ENCODE measurements around the gene COX7B2.

COX7B2 gene

GRCh38 chr4:46720055-46720454 lies 189.0 kb downstream of the COX7B2 start:
- no peak for DNase-seq (ENCODE audit: low spot score)

GRCh38 chr4:46717950-46718349 lies 191.1 kb downstream of the COX7B2 start:
- DNase-seq (ENCODE audit: low spot score), result no peak

GRCh38 chr4:46715468-46715867 lies 193.6 kb downstream of the COX7B2 start:
- no peak for DNase-seq (ENCODE audit: low spot score)

- DNase-seq (ENCODE audit: low spot score), result no peak
Observed at GRCh38 chr4:46698891-46699290, 210.2 kb downstream of the COX7B2 start.
